ENCODE measurements around the gene FBF1.
A peak's percentile ranks its signal among the peaks of the same experiment; 100 is the strongest.

FBF1 gene

GRCh38 chr17:75933808-75934207 is 7.0 kb downstream of the FBF1 start:
- Histone ChIP-seq H3K9me3 (no peaks in the 10 kb centered on the region), H3K4me1 (no peaks in the 10 kb centered on the region), H3K36me3 (replicated peaks) (peaks cover 13% of the 10 kb centered on the region), H3K4me3 (no peak overlapping the region), H3K27me3 (ENCODE audit: low read depth) (no peaks in the 10 kb centered on the region)
- no peak for DNase-seq (ENCODE audit: low spot score in 2 of 2)
- in situ Hi-C loops (cut with MboI; ENCODE audit: low sequenced_read_pairs), result no loop called here

GRCh38 chr17:75932852-75933251 is 8.0 kb downstream of the FBF1 start:
- Histone ChIP-seq H3K4me1 (no peaks in the 10 kb centered on the region), H3K9me3 (no peaks in the 10 kb centered on the region), H3K4me3 (no peak overlapping the region), H3K36me3 (replicated peaks) (peaks cover 13% of the 10 kb centered on the region), H3K27me3 (ENCODE audit: low read depth) (no peaks in the 10 kb centered on the region)
- in situ Hi-C loops (cut with MboI; ENCODE audit: low sequenced_read_pairs), result no loop called here
- DNase-seq (ENCODE audit: low spot score in 2 of 2), result no peak

GRCh38 chr17:75931062-75931461 is 9.8 kb downstream of the FBF1 start:
- DNase-seq (ENCODE audit: low spot score in 2 of 2), result no peak
- Histone ChIP-seq H3K4me1 (no peaks in the 10 kb centered on the region), H3K4me3 (no peak overlapping the region), H3K9me3 (no peaks in the 10 kb centered on the region), H3K27me3 (ENCODE audit: low read depth) (no peaks in the 10 kb centered on the region), H3K36me3 (replicated peaks) (peaks cover 25% of the 10 kb centered on the region)
- in situ Hi-C loops (cut with MboI; ENCODE audit: low sequenced_read_pairs), result no loop called here

- Histone ChIP-seq H3K27me3 (ENCODE audit: low read depth) (no peaks in the 10 kb centered on the region), H3K9me3 (no peaks in the 10 kb centered on the region), H3K4me3 (no peak overlapping the region), H3K36me3 (replicated peaks) (peaks cover 26% of the 10 kb centered on the region), H3K4me1 (no peaks in the 10 kb centered on the region)
- peak in 1 of 2 experiments; percentile 52 for DNase-seq (ENCODE audit: low spot score in 2 of 2)
- in situ Hi-C loops (cut with MboI; ENCODE audit: low sequenced_read_pairs), result no loop called here
Measured at GRCh38 chr17:75927286-75927922, 13.4 kb downstream of the FBF1 start.

- DNase-seq (ENCODE audit: low spot score in 2 of 2), result no peak
- Histone ChIP-seq H3K27me3 (ENCODE audit: low read depth) (no peaks in the 10 kb centered on the region), H3K36me3 (replicated peaks) (peaks cover 23% of the 10 kb centered on the region), H3K9me3 (no peaks in the 10 kb centered on the region), H3K4me1 (no peaks in the 10 kb centered on the region), H3K4me3 (no peak overlapping the region)
- in situ Hi-C loops (cut with MboI; ENCODE audit: low sequenced_read_pairs), result no loop called here
Measured at GRCh38 chr17:75926456-75926855, 14.4 kb downstream of the FBF1 start.

GRCh38 chr17:75925912-75926311 is 14.9 kb downstream of the FBF1 start:
- no peaks in the 10 kb centered on the region for H3K27me3 ChIP-seq (ENCODE audit: low read depth)
- DNase-seq (ENCODE audit: low spot score in 2 of 2), result no peak
- H3K9me3 ChIP-seq, result no peaks in the 10 kb centered on the region
- in situ Hi-C loops (cut with MboI; ENCODE audit: low sequenced_read_pairs), result no loop called here
- no peak overlapping the region for H3K4me3 ChIP-seq
- peaks cover 18% of the 10 kb centered on the region for H3K36me3 ChIP-seq (replicated peaks)
- no peaks in the 10 kb centered on the region for H3K4me1 ChIP-seq

GRCh38 chr17:75925103-75925502 is 15.7 kb downstream of the FBF1 start:
- Histone ChIP-seq H3K4me3 (no peak overlapping the region), H3K9me3 (no peaks in the 10 kb centered on the region), H3K36me3 (replicated peaks) (peaks cover 21% of the 10 kb centered on the region), H3K4me1 (no peaks in the 10 kb centered on the region), H3K27me3 (ENCODE audit: low read depth) (no peaks in the 10 kb centered on the region)
- no peak for DNase-seq (ENCODE audit: low spot score in 2 of 2)
- in situ Hi-C loops (cut with MboI; ENCODE audit: low sequenced_read_pairs), result no loop called here

GRCh38 chr17:75922963-75923874 is 17.6 kb downstream of the FBF1 start:
- no peaks in the 10 kb centered on the region for H3K9me3 ChIP-seq
- in situ Hi-C loops (cut with MboI; ENCODE audit: low sequenced_read_pairs), result loop anchor here (25.0 kb wide), 1 partner anchor 364 kb away; no protein-coding TSS in a partner anchor
- H3K36me3 ChIP-seq (replicated peaks), result peaks cover 26% of the 10 kb centered on the region

GRCh38 chr17:75922173-75922961 is 18.5 kb downstream of the FBF1 start:
- Histone ChIP-seq H3K27me3 (ENCODE audit: low read depth) (no peaks in the 10 kb centered on the region), H3K36me3 (replicated peaks) (peaks cover 23% of the 10 kb centered on the region), H3K4me1 (no peaks in the 10 kb centered on the region), H3K4me3 (no peak overlapping the region), H3K9me3 (no peaks in the 10 kb centered on the region)
- no peak for DNase-seq (ENCODE audit: low spot score in 2 of 2)
- in situ Hi-C loops (cut with MboI; ENCODE audit: low sequenced_read_pairs), result loop anchor here (25.0 kb wide), 1 partner anchor 365 kb away; no protein-coding TSS in a partner anchor

More at GRCh38 chr17:75922963-75923874, 17.6 kb downstream of the FBF1 start:
- Histone ChIP-seq H3K4me1 (no peaks in the 10 kb centered on the region), H3K27me3 (ENCODE audit: low read depth) (no peaks in the 10 kb centered on the region), H3K4me3 (no peak overlapping the region)
- DNase-seq (ENCODE audit: low spot score in 2 of 2), result no peak

- Histone ChIP-seq H3K4me3 (no peak overlapping the region), H3K36me3 (replicated peaks) (peaks cover 16% of the 10 kb centered on the region), H3K9me3 (no peaks in the 10 kb centered on the region), H3K4me1 (no peaks in the 10 kb centered on the region), H3K27me3 (ENCODE audit: low read depth) (no peaks in the 10 kb centered on the region)
- no peak for DNase-seq (ENCODE audit: low spot score in 2 of 2)
- in situ Hi-C loops (cut with MboI; ENCODE audit: low sequenced_read_pairs), result loop anchor here (25.0 kb wide), 1 partner anchor 366 kb away; no protein-coding TSS in a partner anchor
Measured at GRCh38 chr17:75921596-75921995, 19.2 kb downstream of the FBF1 start.

- Histone ChIP-seq H3K27me3 (ENCODE audit: low read depth) (no peaks in the 10 kb centered on the region), H3K4me1 (no peaks in the 10 kb centered on the region), H3K36me3 (replicated peaks) (peaks cover 14% of the 10 kb centered on the region; the same call in 1 of the 2 replicates), H3K4me3 (no peak overlapping the region), H3K9me3 (no peaks in the 10 kb centered on the region)
- no peak for DNase-seq (ENCODE audit: low spot score in 2 of 2)
- in situ Hi-C loops (cut with MboI; ENCODE audit: low sequenced_read_pairs), result loop anchor here (25.0 kb wide), 1 partner anchor 367 kb away; no protein-coding TSS in a partner anchor
Measured at GRCh38 chr17:75920045-75920560, 20.7 kb downstream of the FBF1 start.

GRCh38 chr17:75919611-75920010 is 21.2 kb downstream of the FBF1 start:
- Histone ChIP-seq H3K27me3 (ENCODE audit: low read depth) (no peaks in the 10 kb centered on the region), H3K4me1 (no peaks in the 10 kb centered on the region), H3K9me3 (no peaks in the 10 kb centered on the region), H3K36me3 (replicated peaks) (peaks cover 16% of the 10 kb centered on the region; the same call in 1 of the 2 replicates), H3K4me3 (no peak overlapping the region)
- no peak for DNase-seq (ENCODE audit: low spot score in 2 of 2)
- in situ Hi-C loops (cut with MboI; ENCODE audit: low sequenced_read_pairs), result loop anchor here (25.0 kb wide), 1 partner anchor 368 kb away; no protein-coding TSS in a partner anchor

- no peak overlapping the region for H3K4me3 ChIP-seq
- no peaks in the 10 kb centered on the region for H3K4me1 ChIP-seq
- no peaks in the 10 kb centered on the region for H3K27me3 ChIP-seq (ENCODE audit: low read depth)
- H3K9me3 ChIP-seq, result no peaks in the 10 kb centered on the region
- peaks cover 17% of the 10 kb centered on the region for H3K36me3 ChIP-seq (replicated peaks)
- in situ Hi-C loops (cut with MboI; ENCODE audit: low sequenced_read_pairs), result loop anchor here (25.0 kb wide), 1 partner anchor 369 kb away; no protein-coding TSS in a partner anchor
- DNase-seq (ENCODE audit: low spot score in 2 of 2), result no peak
Measured at GRCh38 chr17:75917917-75918445, 22.9 kb downstream of the FBF1 start.
